PC-3 (cell line): Measurements from ENCODE around the gene NSUN3.
"Not testable (repeated sequence)": the region's sequence is repeated elsewhere in the genome, so short reads cannot be mapped to it uniquely, and the experiment has no call there.

ENCODE experiments used
- CTCF ChIP-seq: fragments of 300-600 bp; sonication (generic); conservative IDR thresholded peaks from 2 replicates; pipeline ENCODE4 v1.5.1; 2017; ENCODE audit warnings: antibody characterized with exemption, low read depth, mild to moderate bottlenecking, low read length
- EZH2phosphoT487 ChIP-seq: fragments of 300-600 bp; sonication (generic); IDR thresholded peaks from 2 replicates; pipeline ENCODE4 v1.6.1; 2018; ENCODE audit warnings: mild to moderate bottlenecking, antibody characterized with exemption, low read length, borderline replicate concordance

DNA sequence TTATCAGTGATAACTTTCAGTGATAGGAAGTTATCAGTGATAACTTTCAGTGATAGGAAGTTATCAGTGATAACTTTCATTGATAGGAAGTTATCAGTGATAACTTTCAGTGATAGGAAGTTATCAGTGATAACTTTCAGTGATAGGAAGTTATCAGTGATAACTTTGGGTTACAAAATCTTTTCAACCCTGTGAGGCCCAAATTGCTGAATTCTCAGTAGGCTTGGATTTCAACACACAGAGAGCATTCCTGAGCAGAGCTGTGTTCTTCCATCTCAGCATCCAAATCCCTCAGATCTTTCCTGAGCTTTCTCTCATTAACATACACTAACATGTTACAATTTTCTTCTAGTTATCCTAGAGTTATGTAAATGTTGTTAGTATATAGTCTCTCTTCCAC is 47.4 kb downstream of the NSUN3 start:
- not testable (repeated sequence) for TF ChIP-seq CTCF, EZH2phosphoT487
